ENCODE measurements around the gene SEC14L5.

GRCh38 chr16:4942481-4942880 is 15.6 kb upstream of the SEC14L5 start:
- no peak for TF ChIP-seq CTCF (IDR thresholded peaks at IDR 0.05 in 8 of 11, conservative IDR thresholded peaks at IDR 0.05 in 3 of 11)
- TF ChIP-seq POLR2A (IDR thresholded peaks at IDR 0.05): no peak
- no peak for TF ChIP-seq POLR2AphosphoS5 (IDR thresholded peaks at IDR 0.05)

Data from spleen (tissue), 7 donors.